Fibroblast of mammary gland (primary cell): ENCODE results near the gene CREB3L2.

Experiments
- DNase-seq: peaks from one replicate; pipeline ENCODE4 v3.0.0-alpha.2; 2010; ENCODE audit warnings: low read depth
- H3K4me3 ChIP-seq: 2 replicates; pipeline ENCODE4 v1.5.1; 2011; ENCODE audit warnings: low read depth, mild to moderate bottlenecking, low read length, moderate library complexity; ENCODE audit not compliant: control insufficient read depth
- CTCF ChIP-seq: conservative IDR thresholded peaks from 2 replicates; pipeline ENCODE4 v1.5.1; 2011; ENCODE audit warnings: low read depth, low read length, inconsistent platforms; ENCODE audit not compliant: control insufficient read depth, insufficient read depth

CREB3L2 gene

DNA sequence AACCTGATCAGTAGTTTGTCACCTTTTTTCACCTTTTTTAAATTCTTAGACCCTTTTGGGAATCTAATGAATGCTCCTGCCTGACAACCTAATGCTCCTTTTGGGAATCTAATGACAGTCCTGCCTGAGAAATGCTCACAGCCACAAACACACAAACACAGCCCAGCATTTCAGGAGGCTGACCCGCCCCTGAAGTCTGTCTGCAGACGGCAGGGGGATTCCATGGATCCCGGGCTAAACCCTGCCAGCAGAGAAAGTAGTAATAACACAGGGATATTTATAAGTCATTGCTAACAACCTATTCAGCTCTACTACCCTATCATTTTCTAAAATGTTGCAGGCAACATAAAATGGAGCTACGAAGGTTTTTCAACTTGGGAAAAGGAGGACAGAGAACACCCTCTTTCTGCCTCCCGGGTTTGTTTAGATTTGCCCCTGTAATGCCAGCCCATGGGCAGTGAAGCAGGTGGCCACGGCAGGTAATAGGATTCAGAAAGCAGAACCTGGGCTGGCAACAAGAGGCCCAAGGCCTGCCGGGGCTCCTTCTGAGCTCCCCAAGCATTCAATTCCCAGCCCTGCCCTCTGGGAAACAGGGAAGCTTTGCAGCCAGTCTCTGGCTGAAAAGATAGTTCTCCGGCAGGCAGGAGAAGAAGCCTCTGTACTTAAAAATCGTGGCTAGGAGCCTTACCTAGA, 65.2 kb downstream of the CREB3L2 start:
- no peak overlapping the region for H3K4me3 ChIP-seq
- no peak for DNase-seq
- no peak for TF ChIP-seq CTCF

DNA sequence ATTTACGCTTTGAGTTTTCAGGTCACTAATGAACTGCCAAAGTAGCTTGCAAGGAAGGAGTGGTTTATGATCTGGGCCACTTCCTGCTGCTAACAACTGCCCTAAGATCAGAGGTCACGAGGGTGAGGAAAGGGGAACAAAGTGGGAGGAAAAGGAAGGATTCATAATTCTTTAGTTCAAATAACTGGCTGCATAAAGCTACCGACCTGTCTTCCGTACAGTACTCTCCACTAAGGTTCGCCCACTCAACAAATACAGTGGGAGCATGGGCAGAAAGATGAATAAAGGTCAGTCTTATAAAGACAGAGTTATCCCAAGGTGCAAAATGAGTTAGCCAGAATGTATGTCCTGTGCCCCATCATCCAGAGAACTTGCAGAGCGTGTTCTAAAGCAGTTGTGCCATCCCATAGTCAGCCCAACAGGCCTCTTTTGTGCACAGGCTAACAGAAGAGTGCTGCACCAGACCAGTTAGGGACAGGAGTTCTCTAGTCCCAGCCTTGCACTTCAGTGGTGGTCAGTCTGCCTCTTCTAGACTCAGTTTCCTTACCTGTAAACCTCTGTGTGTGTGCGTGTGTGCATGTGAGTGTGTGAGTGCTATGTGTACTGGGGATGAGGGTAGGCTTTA, 65.9 kb downstream of the CREB3L2 start:
- DNase-seq = peak; percentile 34
- H3K4me3 ChIP-seq = no peak overlapping the region
- no peak for TF ChIP-seq CTCF

- no peak overlapping the region for H3K4me3 ChIP-seq
- no peak for TF ChIP-seq CTCF
- no peak for DNase-seq
Observed at GRCh38 chr7:137934941-137935883, 66.7 kb downstream of the CREB3L2 start.

DNA sequence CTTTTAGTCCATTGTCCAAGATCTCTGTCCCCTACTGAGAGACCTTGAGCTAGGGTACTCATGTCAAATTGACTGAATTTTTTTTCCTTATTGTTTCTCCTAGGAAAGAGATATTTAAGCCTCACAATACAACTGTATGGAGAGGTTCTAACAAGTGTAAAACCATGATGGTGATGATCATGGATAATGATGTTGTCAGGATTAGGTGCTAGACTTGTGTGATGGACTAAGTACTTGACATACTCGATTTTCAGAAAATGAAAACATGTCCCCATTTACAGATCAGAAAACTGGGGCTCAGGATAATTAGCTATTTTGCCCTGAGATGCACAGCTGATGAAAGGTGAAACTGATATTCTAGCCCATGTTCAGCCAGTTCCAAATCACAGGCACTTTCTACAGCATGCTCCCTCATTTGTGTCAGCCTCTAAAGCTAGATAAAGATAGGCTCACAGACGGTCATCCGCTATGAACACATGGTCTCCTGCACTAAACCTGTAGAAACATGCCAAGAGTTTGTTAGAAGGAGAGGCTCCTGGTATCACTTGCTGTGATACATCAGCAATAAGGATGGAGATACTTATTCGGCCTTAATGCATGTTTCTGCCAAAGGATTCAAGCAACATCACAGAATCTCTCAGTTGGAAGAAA, 67.6 kb downstream of the CREB3L2 start:
- DNase-seq = no peak
- H3K4me3 ChIP-seq = no peak overlapping the region
- no peak for TF ChIP-seq CTCF

DNA sequence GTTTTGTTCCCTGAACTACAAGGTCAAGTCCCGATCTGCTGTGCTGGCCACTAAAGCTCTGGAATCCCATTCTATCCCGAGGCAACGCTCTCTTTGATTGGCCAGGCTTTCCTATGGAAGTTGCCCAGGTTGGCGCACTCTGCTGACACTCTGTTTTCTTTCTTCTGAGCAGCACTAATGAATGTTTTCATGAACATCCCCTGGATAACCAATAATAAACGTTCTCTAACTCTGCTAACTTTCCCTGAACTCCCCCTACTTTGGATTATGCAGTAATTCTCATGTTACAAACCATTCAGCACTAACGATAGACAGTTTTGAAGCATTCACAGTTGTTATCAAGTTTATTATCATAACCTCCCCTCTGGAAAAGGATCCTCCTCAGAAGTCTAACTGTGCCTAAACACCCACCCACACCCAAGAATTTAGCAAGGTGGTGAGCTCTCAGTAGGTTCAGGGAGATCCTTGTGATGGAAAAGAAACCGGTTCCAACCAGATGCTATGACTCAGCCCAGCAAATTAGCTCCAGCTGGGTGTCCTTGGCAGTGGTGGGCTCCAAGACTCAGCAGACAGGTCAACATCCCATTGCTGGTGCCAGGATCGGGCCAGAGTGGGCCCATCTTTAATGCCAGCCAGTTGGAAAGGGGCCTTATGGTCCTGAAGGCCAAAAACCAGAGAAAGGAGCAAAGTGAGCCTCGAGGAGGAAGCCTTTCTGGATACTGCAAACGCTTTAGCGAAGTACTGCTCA, 68.4 kb downstream of the CREB3L2 start:
- DNase-seq = peak; percentile 94
- peak overlapping the region; percentile 15 for H3K4me3 ChIP-seq
- no peak for TF ChIP-seq CTCF

DNA sequence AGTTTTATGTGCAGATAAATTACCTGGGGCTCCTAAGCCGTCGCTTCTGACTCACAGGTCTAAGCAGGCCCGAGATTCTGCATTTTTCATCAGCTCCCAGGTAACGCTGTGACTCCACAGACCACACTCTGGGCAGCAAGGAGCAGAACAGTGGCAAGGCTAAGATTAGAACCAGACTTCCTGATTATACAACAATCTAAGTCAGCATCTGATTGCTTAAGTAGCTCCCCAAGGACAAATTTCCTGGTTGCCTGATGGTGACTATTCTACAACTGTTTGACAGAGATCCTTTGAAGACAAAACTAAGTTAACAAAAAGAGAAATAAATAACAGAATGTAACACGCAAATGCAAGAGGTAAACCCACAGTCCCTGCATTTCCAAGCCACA, 69.0 kb downstream of the CREB3L2 start:
- DNase-seq = peak; percentile 93
- H3K4me3 ChIP-seq = no peak overlapping the region
- TF ChIP-seq CTCF = no peak
